Jurkat, Clone E6-1 (cell line): ENCODE data around the gene AQP7. TPM values are rescaled to one million over a fixed set of nuclear protein-coding genes. Genes with fewer than 3 reads are reported as not detected.
A peak's percentile ranks its signal among the peaks of the same experiment; 100 is the strongest.
"Not testable (repeated sequence)": the region's sequence is repeated elsewhere in the genome, so short reads cannot be mapped to it uniquely, and the experiment has no call there.

Source experiments
- DNase-seq: peaks from one replicate; pipeline ENCODE4 v3.0.0-alpha.2; 2011; ENCODE audit warnings: low read depth, low spot score
- H3K4me3 ChIP-seq: 2 replicates; pipeline ENCODE4 v1.5.1; 2011; ENCODE audit warnings: mild to moderate bottlenecking, low read length, control low read depth, moderate library complexity
- polyA plus RNA-seq: library from polyadenylated mRNA; unstranded; fragments of >200 nt; gene quantifications from one replicate; pipeline ENCODE4 v1.2.1, GENCODE V29; 2012; ENCODE audit warnings: missing spikeins; ENCODE audit not compliant: insufficient read length, insufficient read depth

AQP7 gene
- polyA plus RNA-seq, result not detected

- not testable (repeated sequence) for H3K4me3 ChIP-seq, DNase-seq
Measured at GRCh38 chr9:33402371-33402770, at the start of gene AQP7. TSS of gene AQP7 (minus strand) at chr9:33402568. CDS start at chr9:33401262, 1,306 bp downstream.

DNA sequence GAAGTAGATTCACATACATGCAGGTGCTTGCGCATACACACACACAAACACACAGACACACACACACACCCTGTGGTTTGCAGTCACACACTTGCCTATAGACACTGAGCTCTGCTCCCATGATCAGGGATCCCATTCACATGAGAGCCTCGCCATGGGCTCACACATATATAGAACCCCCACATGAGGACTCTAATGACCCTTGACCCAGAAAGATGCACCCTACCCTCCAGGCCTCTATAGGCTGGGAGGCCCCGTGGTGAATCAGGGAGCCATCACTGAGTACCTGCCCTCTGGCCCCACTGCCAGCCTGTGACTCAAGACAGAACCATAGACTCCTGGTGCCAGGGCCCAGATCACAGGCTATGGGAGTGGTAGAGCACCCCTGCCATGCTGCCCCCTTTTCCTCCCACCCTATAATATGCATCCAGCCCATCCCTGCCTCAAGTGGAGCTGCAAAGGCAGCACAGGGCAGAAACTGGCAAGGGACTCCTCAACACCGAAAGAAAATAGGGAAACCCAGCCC, 48.3 kb upstream of the AQP7 start:
- H3K4me3 ChIP-seq, result no peak overlapping the region
- DNase-seq, result no peak

- no peak overlapping the region for H3K4me3 ChIP-seq
- no peak for DNase-seq
Measured at GRCh38 chr9:33449715-33450114, 47.3 kb upstream of the AQP7 start.

- peak overlapping the region; percentile 69 for H3K4me3 ChIP-seq
- no peak for DNase-seq
Measured at GRCh38 chr9:33447799-33448553, 45.6 kb upstream of the AQP7 start.

DNA sequence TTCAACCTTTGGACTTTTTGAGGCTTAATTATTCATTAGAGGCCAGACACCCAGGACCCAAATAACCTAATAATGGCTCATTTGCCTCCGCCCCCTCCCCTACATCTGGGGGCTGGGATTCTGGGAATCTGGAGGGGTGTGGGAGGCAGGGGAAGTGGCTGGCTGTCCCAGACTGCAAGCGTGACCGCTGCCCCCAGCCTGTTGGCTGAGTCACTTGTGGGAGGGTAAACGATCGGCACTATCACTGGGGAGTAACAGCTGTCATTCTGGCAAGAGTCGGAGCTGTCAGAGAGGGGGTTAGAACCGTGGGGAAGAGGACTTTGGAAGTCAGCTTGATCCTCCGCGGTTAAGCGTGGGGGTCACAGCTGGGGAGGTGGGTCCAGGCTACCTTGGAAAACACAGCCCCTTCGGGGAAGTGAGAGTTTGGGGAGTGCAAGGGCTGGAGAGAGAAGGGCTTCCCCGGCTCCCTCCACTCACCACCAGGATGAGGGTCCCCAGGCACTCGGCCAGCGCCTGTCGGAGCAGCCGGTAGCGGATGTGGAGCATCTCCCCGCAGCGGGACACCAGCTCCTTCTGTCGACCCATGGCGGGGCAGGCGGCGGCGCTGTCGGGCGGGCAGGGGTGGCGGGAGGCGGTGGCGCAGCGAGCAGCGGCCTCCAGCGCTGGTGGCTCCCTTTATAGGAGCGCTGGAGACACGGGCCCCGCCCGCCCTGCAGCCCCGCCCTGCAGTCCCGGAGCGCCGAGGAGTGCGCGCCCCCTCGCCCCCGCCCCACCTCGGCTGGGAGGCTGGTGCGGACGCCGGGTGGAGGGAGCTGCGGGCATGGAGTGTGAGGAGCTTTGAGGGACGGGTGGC, 44.8 kb upstream of the AQP7 start, which contains the start of gene AQP3:
Gene AQP3 (minus strand): TSS at position 648 of the 853 bp plus-strand sequence. CDS start 63 bp downstream, at position 585.
- H3K4me3 ChIP-seq, result peak within 1 kb of the TSS; percentile 69

GRCh38 chr9:33446240-33446945, 44.0 kb upstream of the AQP7 start:
- peak; percentile 91 for DNase-seq
- H3K4me3 ChIP-seq, result peak overlapping the region; percentile 69

More for the DNA sequence above, 44.8 kb upstream of the AQP7 start, which contains the start of gene AQP3:
- DNase-seq, result peak; percentile 53

DNA sequence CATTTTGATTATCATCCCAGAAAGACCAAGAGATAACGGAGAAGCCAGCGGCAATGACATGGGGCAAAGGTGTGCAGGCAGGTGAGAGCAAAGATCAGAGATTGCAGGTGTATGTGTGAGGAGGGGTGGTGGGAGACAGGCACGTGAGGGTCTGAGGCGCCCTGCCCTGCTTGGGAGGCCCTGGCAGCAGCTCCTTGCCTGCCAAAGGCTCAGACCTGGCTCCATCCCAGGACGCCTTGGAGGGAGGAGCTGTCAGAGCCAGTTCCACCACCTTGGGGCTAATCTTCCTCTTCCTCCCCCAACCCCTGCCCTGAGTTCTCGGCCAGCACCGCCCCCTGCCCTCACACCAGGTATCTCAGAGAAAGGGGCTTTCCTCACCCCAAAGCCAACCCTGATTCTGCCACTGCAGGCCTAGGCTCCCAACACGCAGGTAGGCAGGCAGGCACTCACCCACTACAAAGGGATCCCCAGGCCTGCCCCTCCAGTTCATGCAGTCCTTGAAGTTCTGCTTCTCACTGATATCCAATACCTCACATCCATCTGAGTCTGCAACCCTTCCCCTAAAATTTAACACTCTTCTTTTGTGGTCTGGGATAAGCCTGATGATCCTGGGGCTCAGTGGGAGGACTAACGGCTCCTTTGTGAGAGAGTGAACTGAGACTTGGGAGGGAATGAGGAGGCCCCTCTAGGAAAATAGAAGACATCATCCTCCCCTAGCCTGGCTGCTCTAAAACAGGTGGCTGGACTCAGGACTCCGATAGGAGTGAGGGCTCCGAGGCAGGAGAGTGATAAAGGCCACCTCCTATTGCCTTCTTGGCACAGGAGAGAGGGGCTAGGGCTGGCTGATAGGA, 43.2 kb upstream of the AQP7 start:
- no peak for DNase-seq
- peak overlapping the region; percentile 69 for H3K4me3 ChIP-seq

DNA sequence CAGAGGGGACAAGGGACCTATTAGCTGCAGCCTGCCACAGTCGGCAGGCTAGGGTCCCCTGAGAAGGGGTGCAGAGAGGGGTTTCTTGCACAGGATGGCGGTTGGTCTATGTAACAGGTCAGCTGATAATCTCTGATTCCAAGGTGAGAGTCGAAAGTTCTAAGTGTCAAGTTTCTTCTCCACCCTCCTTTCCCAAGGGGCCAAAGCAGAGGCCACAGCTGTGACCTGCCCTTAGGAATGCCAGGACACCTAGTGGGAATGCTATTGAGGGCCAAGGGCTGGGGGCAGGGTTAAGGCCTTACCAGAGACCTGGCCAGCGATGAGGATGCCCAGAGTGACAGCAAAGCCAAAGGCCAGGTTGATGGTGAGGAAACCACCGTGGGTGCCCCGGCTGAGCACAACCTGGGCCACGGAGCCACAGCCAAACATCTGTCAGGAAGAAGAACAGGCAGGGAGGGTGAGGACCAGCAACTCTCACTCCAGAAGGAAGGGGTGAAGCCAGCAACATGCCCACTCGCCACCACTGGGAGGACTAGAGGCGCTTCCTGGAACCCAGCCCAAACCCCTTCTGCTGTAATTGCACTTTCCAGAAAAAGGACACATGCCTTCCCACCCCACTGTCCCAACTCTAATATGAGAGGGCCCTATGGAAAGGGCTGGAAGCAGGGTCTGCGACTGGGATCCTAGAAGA, 41.2 kb upstream of the AQP7 start:
- H3K4me3 ChIP-seq, result no peak overlapping the region

DNA sequence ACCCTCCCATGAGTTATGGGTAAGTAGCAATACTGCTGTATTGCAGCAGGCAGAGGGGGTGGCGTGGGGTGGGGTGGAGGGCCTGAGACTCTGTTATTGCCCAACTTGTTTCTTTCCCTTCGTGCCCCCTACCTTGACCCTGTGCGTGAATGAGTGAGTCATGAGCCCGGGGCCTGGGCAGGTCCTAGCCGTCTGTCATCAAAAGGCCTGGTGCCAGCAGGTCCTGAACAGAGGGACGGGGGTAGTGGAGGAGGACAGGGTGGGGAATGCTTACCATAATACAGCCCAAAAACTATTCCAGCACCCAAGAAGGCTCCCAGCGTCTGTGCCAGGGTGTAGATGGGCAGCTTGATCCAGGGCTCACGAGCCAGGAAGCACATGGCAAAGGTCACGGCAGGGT, 40.7 kb upstream of the AQP7 start:
- H3K4me3 ChIP-seq, result no peak overlapping the region
- no peak for DNase-seq

More for the DNA sequence above, 41.2 kb upstream of the AQP7 start:
- DNase-seq, result no peak

DNA sequence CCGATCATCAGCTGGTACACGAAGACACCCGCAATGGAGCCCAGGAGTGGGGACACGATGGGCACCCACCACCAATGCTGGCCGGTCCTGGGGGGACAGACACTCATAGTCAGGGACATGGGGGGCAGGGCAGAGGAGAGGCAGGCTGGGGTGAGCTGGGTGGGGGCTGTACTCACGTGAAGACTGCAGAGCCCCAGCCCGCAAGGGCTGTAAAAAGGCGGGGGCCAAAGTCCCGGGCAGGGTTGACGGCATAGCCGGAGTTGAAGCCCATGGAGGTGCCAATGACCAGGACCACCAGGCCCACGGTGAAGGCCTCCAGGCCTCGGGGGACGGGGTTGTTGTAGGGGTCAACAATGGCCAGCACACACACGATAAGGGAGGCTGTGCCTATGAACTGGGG, 39.8 kb upstream of the AQP7 start:
- DNase-seq, result no peak
- H3K4me3 ChIP-seq, result no peak overlapping the region

DNA sequence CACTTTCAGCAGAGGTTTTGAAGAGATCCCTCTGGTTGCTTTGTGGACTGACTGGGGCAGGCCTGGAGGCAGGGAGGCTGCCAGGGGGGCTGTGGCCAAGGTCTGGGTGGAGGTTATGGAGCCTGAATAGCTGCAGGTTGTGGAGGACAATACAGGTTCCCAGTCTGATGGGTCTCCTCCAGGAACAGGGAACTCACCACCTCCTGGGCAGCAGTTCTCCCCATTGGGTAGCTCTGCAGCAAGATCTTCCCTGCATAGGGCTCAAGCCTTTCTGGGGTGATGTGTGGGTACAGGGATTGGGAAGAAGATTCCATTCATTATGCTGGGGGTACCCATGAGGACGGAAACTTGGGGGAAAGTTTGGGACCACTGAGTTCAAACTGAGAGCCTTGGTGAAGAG, 38.2 kb upstream of the AQP7 start:
- DNase-seq, result no peak
- H3K4me3 ChIP-seq, result no peak overlapping the region

DNA sequence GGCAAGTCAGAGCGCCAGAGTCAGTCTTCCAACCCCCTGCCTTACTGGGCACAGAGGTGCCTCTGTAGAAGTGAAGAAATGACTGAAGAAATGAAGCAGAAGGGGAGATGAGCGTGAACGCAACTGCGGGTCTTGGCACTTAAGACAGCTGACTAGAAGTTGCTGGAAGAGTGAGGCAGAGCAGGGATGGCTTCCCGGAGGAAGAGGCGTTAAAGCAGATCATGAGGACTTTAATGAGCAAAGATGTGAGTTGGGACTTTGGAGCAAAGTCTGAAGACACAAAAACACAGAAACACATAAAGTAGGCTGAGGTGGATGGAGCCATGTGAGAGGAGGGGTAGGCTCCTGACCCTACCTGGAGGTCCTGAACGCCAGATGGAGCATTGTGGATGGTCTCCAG, 37.8 kb upstream of the AQP7 start:
- no peak for DNase-seq
- no peak overlapping the region for H3K4me3 ChIP-seq

- DNase-seq, result no peak
- no peak overlapping the region for H3K4me3 ChIP-seq
Measured at GRCh38 chr9:33439731-33440130, 37.4 kb upstream of the AQP7 start.

DNA sequence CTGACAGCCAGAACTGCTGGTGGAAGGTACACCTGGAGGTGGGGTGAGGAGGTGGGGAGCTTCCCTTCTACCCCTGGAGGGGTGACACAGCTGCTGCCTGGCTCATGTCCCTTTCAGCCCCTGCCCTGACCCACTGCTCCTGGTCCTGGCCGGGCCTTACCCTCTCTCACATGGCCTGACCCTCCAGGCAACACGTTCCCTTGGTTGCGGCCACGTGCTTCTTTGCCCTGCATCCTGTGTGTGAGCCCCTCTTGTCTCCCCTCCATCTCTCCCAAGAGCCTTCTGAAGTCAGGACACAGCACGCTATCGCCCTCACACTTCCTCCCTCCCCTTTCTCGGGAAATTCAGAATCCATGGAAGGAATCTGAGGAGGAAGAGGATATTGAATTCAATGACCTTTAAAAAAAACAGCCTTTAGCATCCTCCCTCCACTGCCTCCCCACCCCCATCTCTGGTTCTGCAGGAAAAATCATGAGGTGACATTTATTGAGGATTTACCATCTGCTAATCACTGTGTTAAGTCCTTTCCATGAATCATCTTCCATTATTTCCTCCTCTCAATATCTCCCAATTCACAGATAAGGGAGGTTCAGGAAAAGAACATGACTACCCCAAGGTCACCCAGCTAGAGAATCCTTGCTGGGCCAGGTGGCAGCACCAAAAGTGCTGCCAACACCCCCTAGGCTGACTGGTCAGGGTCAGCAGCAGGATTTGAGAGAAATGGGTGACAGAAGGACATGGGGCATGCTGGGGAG, 36.7 kb upstream of the AQP7 start:
- H3K4me3 ChIP-seq, result no peak overlapping the region
- DNase-seq, result no peak

DNA sequence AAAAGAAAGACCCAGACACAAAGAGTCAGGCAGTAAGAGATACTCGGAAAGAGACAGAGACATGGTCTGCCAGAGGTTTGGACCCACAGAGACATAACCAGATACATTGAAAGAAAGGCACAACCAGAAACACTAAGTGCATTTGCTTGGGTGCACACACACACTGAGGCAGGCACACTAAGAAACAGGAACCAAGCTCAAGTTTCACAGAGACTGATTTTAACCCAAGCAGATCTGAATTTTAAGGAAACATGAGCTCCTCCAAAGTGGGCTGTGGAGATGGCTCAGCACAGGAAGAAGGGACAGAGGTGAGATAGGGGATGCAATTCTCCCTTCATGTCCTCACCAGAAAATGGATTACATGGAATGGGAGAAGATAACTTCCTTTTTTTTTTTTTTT, 35.5 kb upstream of the AQP7 start:
- H3K4me3 ChIP-seq, result no peak overlapping the region
- DNase-seq, result no peak

DNA sequence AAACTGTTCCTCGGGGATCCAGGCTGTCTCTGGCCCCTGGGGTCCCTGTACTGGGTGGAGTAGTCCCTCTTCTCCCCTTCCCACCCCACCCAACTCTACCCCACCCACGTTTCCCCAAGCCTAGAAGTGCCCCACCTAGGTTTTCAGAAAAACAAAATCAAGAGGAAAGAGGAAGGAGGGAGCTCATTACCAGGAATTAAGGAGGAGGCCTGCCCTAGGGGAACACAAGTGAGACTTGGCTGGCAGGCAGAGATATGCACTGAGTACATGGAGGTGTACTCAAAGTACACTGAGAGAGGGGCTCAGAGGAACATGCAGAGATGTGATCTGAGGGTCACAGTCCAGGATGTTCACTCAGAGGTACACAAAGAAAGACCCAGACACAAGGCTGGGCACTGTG, 34.8 kb upstream of the AQP7 start:
- DNase-seq, result no peak
- no peak overlapping the region for H3K4me3 ChIP-seq

DNA sequence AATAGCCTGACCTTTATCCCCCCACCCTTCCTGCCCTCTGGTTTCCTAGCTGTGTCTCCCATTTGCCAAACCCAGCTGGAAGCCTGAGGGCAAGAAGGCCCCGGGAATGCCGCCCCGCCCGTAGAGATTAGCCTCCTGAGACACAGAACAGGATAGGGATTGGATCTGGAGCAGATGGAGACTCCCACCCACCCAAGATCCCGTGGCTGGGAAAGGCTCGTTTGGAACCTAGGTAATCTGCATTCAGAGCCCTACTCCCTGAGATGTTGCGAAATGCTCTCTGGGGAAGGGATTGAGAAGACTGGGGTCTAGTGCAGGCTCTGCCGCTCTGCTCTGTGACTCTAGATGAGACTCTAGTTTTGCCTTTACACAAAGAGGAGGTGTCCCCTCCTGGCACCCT, 34.1 kb upstream of the AQP7 start:
- DNase-seq, result no peak
- H3K4me3 ChIP-seq, result no peak overlapping the region
